GM21786 (cell line): Measurements from ENCODE around the gene PCDH9.

Experiments
- ATAC-seq: cut with Tn5 transposase; IDR thresholded peaks from one replicate; pipeline ENCODE4 v1.9.1; 2021; ENCODE audit not compliant: unreplicated experiment

PCDH9 gene

GRCh38 chr13:67048821-67049150 lies 181.3 kb downstream of the PCDH9 start:
- ATAC-seq: no peak

DNA sequence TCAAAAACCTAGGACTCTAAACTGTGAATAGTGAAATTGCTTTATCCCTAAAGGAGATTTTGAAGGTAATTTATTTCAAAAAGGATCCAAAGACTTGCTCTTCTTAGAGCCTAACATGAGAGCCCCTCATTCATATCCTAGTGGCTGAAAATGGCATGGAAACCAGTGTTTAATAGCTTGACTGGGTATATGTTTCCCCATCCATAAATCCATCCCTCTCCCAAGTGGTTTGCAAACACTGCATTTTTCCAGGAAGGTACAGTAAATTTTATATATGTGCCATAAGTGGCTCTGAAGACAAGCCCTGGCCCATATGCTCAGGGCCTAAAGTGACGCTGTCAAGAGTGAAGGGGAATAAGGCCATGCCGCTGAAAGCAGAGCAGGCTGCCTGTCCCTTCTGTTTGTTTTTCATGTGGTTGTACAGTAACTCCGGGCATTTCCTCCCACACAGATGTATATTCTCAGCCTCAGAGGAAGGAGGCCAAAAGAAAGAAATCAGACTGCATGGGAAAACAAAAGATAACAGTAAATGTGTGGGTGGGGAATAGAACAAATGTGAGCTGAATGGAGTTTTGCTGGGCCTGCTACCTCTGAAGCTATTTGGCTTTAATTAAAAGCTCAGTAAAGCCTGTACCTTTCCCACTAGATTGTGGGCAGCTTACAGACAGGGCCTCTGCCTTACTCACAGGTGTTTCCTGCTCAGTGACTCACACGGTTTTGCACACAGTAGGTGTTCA lies 181.9 kb downstream of the PCDH9 start:
- peak; percentile 87 for ATAC-seq

- no peak for ATAC-seq
Observed at GRCh38 chr13:67045357-67045756, 184.8 kb downstream of the PCDH9 start.

DNA sequence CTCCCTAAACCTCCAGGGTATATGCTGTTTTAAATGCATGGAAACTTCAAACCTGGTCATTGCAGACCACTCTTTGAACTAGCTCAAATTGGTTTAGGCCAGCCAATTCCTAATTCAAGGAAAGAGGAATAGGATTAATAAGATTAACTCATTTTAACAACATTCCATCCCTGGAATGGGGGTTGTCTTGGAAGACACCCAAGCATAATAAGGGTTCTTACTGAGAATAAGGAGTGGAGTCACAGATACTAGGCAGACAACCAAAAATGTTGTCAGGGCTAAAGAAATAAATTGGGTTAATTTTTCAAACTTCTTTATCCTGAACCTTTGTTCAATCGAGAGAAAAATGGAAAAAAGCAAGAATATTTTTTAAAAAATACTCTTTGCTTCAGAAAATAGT lies 186.2 kb downstream of the PCDH9 start:
- no peak for ATAC-seq

GRCh38 chr13:67042556-67042955 lies 187.6 kb downstream of the PCDH9 start:
- ATAC-seq: no peak

- ATAC-seq: no peak
Observed at GRCh38 chr13:67036699-67037457, 193.3 kb downstream of the PCDH9 start.

DNA sequence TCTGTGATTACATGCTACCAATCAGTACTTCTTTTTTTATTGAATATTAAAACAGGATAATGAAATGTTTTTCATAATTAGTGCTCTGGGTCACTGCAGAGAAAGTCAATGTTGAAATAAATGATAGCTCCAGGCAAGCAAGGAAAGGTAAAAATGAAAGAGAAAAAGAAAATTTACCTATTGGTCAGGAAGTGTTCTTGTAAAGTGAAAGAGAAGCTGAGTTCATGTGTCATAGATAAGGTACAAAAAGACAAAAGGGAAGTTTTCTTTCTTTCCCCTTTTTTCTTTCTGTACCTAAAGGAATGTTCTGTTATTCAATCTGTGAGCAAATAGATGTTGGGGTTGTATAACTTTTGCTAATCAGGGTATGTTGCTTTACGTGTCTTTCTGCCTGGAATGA lies 197.0 kb downstream of the PCDH9 start:
- ATAC-seq: no peak

DNA sequence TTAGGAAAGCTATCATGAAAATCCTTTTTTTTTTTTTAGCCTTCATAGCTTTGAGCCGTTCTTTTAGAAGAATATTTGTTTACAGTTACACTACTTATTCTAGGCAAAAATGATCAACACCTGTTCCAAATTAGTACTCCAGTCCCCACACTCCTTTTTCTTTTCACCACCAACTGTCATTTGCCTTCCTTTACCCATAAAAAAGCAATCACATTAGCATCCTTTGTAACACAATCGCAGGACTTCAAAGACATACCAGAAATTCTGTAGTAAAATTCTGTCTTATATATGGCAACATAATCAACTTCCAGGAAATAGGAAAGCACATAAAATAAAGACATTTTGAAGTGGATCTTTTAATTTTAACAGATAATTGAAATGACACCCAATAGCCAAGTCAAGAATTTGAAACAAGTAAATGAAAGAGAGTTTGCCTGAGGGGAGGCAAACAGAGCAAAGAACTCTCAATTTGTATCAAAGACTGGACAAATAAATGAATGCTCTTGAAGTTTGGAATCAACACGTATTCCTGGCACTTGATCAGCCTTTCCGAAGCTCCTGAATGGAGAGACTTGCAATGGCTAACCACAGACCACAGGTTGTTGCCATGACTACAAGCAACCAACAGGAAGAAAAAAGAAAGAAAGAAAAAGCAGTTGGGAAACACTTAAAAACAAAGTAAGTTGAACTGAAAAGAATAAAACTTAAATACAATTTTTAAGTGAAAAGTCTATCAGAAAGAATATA lies 206.8 kb downstream of the PCDH9 start:
- ATAC-seq: no peak

DNA sequence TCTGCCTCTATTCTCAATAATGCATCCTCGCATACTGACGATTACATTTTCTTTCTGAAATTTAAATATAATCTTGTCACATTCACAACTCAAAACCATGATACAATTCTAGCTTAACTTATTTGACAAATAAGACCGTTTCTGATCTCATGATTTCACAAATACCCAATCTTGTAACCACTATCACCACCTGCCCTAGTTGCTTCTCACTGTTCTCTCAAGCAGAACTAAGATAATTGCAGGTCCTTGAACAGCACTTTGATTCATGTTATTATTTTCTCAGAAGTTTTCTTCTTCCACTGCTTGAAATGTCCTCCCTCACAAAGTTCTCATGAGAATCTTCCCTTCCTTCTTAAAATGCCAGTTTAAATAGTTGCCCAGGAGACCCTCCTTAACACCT lies 211.4 kb downstream of the PCDH9 start:
- ATAC-seq: no peak

GRCh38 chr13:67017276-67017675 lies 212.9 kb downstream of the PCDH9 start:
- no peak for ATAC-seq

DNA sequence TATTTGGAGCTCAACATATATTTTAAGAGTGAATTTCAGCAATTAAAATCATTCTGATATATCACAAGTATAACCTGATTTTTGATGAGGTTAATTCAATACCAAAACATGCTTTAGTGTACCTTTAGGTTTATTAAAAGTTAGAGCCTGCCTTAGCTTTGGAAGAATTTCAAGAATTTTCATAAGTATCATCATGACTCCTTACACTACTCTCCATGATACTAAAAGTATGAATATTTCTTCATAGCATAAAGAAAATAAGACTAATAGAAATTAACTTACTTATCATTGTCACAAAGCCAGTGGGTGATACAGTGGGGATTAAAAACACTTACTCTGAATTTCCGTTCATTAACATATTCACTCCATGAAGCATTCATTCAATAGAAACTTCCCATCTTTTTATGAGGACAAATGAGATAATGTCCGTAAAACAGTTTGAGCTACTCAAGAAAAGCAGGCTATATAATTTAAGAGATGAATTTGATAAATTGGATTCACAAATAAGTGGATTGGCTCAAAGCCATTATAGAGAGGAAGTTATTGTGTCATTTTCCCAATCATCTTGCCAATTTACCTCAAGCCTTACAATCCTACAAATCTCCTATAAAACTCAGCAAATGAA lies 214.0 kb downstream of the PCDH9 start:
- no peak for ATAC-seq

DNA sequence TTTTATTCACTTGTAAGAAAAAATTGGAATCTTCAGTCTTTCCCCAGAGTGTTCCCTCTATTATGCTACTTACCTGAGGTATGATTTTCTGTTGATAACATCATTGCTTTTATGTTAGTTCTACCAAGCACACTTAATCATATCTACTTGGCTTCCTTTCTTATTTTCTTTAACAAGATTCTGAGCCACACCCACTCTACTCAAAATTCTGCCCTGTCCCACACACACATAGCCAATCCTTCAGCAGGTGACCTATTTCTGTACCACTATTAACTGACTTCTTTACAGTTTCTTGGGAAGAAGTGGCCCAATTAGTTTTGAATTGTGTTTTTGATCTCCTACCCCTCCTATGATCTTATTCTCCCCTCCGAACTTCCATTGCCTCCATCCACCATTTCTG lies 215.7 kb downstream of the PCDH9 start:
- ATAC-seq: no peak

DNA sequence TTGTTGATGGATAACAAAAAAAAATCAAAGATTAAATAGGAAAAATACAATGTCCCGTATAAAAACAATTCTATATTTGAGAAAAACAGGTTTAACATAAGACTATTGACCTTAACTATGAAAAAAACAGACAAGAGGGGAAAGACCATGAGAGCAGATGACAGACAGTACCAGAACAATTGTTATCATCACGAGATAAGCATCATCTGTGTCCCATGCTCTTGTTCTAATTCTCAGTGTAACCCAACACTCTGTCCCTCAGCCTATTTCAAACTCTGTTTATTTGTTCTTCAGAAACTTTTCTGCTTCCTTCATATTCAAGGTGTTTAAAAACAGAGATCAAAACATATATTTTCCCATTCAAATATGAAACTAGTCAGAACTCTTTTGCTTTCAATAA lies 216.4 kb downstream of the PCDH9 start:
- ATAC-seq: no peak

- no peak for ATAC-seq
Observed at GRCh38 chr13:67008075-67008668, 222.0 kb downstream of the PCDH9 start.

DNA sequence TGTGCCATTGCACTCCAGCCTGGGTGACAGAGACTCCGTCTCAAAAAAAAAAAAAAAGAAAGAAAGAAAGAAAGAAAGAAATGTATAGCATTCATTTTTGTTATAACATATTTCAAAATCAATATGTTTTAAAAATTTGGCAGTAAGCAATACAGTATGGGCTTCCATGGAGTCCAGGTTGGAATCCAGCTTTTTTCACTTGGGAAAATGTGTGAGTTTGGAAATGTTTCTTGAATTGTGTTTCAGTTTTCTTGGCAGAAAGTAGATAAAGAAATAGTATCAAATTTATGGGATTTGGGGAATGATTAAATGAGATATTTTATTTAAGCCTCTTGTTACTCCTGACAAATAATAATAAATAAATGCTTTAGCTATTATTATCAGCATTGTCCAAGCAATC lies 225.6 kb downstream of the PCDH9 start:
- no peak for ATAC-seq

GRCh38 chr13:67003743-67004142 lies 226.4 kb downstream of the PCDH9 start:
- ATAC-seq: no peak

DNA sequence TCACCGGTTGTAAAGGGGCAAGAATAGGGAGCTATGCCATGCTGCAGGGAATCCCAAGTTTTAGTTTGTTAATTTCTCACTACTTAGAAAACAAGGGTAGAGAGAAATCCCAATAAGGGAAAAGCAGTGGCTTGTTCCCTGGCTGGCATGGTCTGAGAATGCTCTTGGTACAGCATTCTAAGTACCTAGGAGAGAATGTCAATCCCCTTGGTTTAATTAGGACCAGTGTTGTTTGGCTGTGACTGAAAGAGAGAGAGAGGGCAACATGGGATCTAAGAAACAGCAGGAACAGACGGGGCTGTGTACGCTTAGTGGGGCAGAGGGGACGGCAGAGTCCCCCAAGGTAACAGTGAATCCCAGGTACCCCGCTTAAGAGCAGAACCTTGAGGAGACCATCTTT lies 228.8 kb downstream of the PCDH9 start:
- no peak for ATAC-seq

GRCh38 chr13:66996503-66996902 lies 233.6 kb downstream of the PCDH9 start:
- ATAC-seq: no peak

DNA sequence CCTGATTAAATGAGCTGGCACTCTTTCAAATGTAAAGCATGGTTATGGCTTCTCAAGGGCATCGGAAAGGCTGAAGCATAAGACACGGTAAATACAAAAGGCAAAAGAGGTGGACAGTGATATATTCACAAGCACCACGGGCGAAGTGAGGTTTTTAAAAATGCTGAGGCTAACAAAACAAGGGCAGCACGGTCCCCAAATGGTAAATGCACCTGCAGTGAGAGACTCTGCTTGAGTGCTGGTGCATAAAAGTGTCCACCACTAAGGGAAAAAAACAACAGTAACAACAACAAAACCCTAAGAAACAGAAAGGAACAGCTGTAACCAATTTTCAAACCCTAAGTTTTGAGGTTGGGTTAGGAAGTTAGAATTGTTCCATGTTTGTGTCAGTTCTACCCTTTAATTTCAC lies 234.9 kb downstream of the PCDH9 start:
- ATAC-seq: peak; percentile 77

DNA sequence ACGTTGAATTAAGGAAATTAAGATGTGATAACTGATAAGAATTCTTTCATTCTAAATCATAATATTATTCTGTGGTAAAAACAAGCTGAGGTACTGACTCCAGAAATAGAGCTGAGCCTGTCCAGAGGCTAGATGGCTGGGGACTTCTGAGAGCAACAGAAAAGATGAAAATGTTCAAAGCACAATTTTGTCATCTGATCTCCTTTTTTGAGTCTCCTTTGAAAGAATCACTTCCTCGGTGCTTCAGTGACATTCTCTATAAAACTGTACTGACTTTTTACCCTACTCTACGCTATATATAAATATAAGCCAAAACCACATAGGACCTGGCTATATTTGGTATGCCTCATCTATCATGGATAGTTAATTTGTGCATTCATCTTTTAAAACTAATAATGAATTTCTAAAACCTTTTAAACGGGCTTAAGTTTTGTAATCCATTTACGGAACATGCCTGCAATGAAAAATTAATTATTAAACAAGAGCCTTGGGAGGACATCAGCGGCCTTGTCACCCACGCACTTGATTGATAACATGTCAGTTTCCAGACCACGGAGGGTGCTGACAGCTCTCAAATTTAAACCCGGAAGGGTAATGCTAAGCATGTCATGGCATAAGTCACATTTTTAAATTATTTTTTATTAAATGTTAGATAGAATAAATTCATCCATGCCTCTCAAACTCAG lies 235.5 kb downstream of the PCDH9 start:
- ATAC-seq: peak; percentile 42

GRCh38 chr13:66994097-66994496 lies 236.0 kb downstream of the PCDH9 start:
- peak; percentile 69 for ATAC-seq
